H1 (cell line): Measurements from ENCODE around the gene MRTFB. TPM values are rescaled to one million over a fixed set of nuclear protein-coding genes. Genes with fewer than 3 reads are reported as not detected.

ENCODE experiments used
- CTCF ChIA-PET: fragments of 300-600 bp; sonication (Branson Sonifier 250); formaldehyde crosslinking; loops from one replicate; lab custom pipeline; 2021; ENCODE audit not compliant: partially characterized antibody; lab: Charles Lee
- POLR2A ChIA-PET: fragments of 300-600 bp; sonication (Branson Sonifier 250); formaldehyde crosslinking; loops from one replicate; lab custom pipeline; 2021; ENCODE audit warnings: inconsistent platforms; ENCODE audit not compliant: partially characterized antibody; lab: Charles Lee
- DNase-seq, 2 experiments: peaks; one replicate each; pipeline versions ENCODE4 v3.0.0 to v3.0.0-alpha.2; 2010 to 2022; ENCODE audit warnings: low spot score in 2 of 2, low read depth in 1 of 2, mixed read lengths in 1 of 2
- FAIRE-seq: peaks from 2 replicates; lab custom pipeline; 2011; peaks lifted over from hg19 to GRCh38; lab: Jason Lieb, UNC
- H2AFZ ChIP-seq: 2 replicates; pipeline ENCODE4 v1.8.1; 2012; ENCODE audit warnings: low read length, inconsistent platforms
- H2AK5ac ChIP-seq: 2 replicates; pipeline ENCODE4 v1.6.1; 2013; ENCODE audit warnings: low read depth, low read length
- H2BK120ac ChIP-seq: replicated peaks from 2 replicates; pipeline ENCODE3; 2013; ENCODE audit warnings: low read depth, low read length, inconsistent platforms
- H2BK12ac ChIP-seq: 2 replicates; pipeline ENCODE4 v1.6.1; 2013; ENCODE audit warnings: low read depth, low read length
- H2BK15ac ChIP-seq: 2 replicates; pipeline ENCODE4 v1.6.1; 2013; ENCODE audit warnings: low read length
- H2BK20ac ChIP-seq: 2 replicates; pipeline ENCODE4 v1.6.1; 2013; ENCODE audit warnings: low read length
- H2BK5ac ChIP-seq: 2 replicates; pipeline ENCODE4 v1.6.1; 2013; ENCODE audit warnings: low read depth, low read length
- H3K14ac ChIP-seq: 2 replicates; pipeline ENCODE4 v1.6.1; 2013; ENCODE audit warnings: inconsistent platforms; ENCODE audit not compliant: insufficient read length
- H3K18ac ChIP-seq: 2 replicates; pipeline ENCODE4 v1.6.1; 2013; ENCODE audit warnings: low read length; ENCODE audit errors: extremely low read depth
- H3K23ac ChIP-seq: 2 replicates; pipeline ENCODE4 v1.6.1; 2013; ENCODE audit warnings: inconsistent platforms; ENCODE audit not compliant: insufficient read length
- H3K23me2 ChIP-seq: 2 replicates; pipeline ENCODE4 v1.6.1; 2013; ENCODE audit warnings: low read depth, low read length
- H3K27ac ChIP-seq: 2 replicates; pipeline ENCODE4 v1.6.1; 2011; ENCODE audit warnings: low read depth, low read length, inconsistent platforms
- H3K27me3 ChIP-seq, 4 experiments: replicated peaks in 1 of 4; 1 replicate in 1 of 4; 2 replicates in 3 of 4; pipeline versions ENCODE4 v1.6.1 to v1.8.1; 2011 to 2013; ENCODE audit warnings: low read length in 3 of 4, mild to moderate bottlenecking in 3 of 4, inconsistent platforms in 2 of 4, mixed read lengths in 2 of 4, moderate library complexity in 1 of 4; ENCODE audit not compliant: control insufficient read depth in 3 of 4, insufficient read depth in 3 of 4; ENCODE audit errors: extremely low read depth in 1 of 4
- H3K36me3 ChIP-seq, 4 experiments: 2 replicates each; pipeline versions ENCODE4 v1.6.1 to v1.8.1; 2011 to 2013; ENCODE audit warnings: mild to moderate bottlenecking in 4 of 4, low read length in 3 of 4, moderate library complexity in 2 of 4, control low read depth in 1 of 4, inconsistent platforms in 1 of 4; ENCODE audit not compliant: insufficient read depth in 4 of 4, control insufficient read depth in 2 of 4
- H3K4ac ChIP-seq: replicated peaks from 2 replicates; pipeline ENCODE3; 2013; ENCODE audit warnings: low read length, low read depth, mixed read lengths, inconsistent platforms; ENCODE audit not compliant: insufficient read length
- H3K4me1 ChIP-seq, 4 experiments: replicated peaks in 1 of 4; 1 replicate in 1 of 4; 2 replicates in 3 of 4; pipeline versions ENCODE4 v1.6.1 to v1.8.1; 2011 to 2013; ENCODE audit warnings: low read length in 3 of 4, inconsistent platforms in 2 of 4, mixed read lengths in 1 of 4; ENCODE audit not compliant: insufficient read depth in 4 of 4, control insufficient read depth in 3 of 4
- H3K4me2 ChIP-seq, 2 experiments: 2 replicates each; pipeline versions ENCODE4 v1.6.1 to v1.8.1; 2011 to 2013; ENCODE audit warnings: low read depth in 2 of 2, low read length in 2 of 2, control low read depth in 1 of 2, inconsistent platforms in 1 of 2, mild to moderate bottlenecking in 1 of 2; ENCODE audit not compliant: insufficient read depth in 1 of 2
- H3K4me3 ChIP-seq, 4 experiments: fragments of 200-600, 300-600 bp in 1 of 4; sonication (generic), shearing (Covaris generic), sonication (Bioruptor Twin) in 1 of 4; 2 replicates each; pipeline versions ENCODE4 v1.5.1 to v1.8.1; 2011 to 2016; ENCODE audit warnings: low read length in 4 of 4, low read depth in 3 of 4, control low read depth in 2 of 4, inconsistent platforms in 2 of 4, mild to moderate bottlenecking in 2 of 4, mixed read lengths in 1 of 4, moderate library complexity in 1 of 4; ENCODE audit not compliant: insufficient read depth in 2 of 4; ENCODE audit errors: extremely low read depth in 1 of 4
- H3K56ac ChIP-seq: replicated peaks from 2 replicates; pipeline ENCODE3; 2013; ENCODE audit warnings: low read depth, mild to moderate bottlenecking, mixed read lengths, low read length, inconsistent platforms; ENCODE audit not compliant: insufficient read length
- H3K79me1 ChIP-seq: 2 replicates; pipeline ENCODE4 v1.6.1; 2013; ENCODE audit warnings: low read depth, low read length, control low read depth
- H3K79me2 ChIP-seq, 2 experiments: 2 replicates each; pipeline versions ENCODE4 v1.6.1 to v1.8.1; 2012 to 2013; ENCODE audit warnings: low read length in 2 of 2, mild to moderate bottlenecking in 2 of 2, inconsistent platforms in 1 of 2; ENCODE audit not compliant: insufficient read depth in 2 of 2, control insufficient read depth in 1 of 2
- H3K9ac ChIP-seq, 4 experiments: replicated peaks in 1 of 4; 1 replicate in 1 of 4; 2 replicates in 3 of 4; pipeline versions ENCODE4 v1.6.1 to v1.8.1; 2011 to 2013; ENCODE audit warnings: low read depth in 3 of 4, low read length in 3 of 4, control low read depth in 2 of 4, mild to moderate bottlenecking in 2 of 4, moderate library complexity in 2 of 4, inconsistent platforms in 1 of 4; ENCODE audit errors: extremely low read depth in 1 of 4
- H3K9me3 ChIP-seq, 2 experiments: 2 replicates each; pipeline versions ENCODE4 v1.6.1 to v1.8.1; 2012 to 2013; ENCODE audit warnings: mild to moderate bottlenecking in 2 of 2, moderate library complexity in 2 of 2, control low read depth in 1 of 2, inconsistent platforms in 1 of 2, low read depth in 1 of 2, low read length in 1 of 2, mixed read lengths in 1 of 2; ENCODE audit not compliant: insufficient read depth in 2 of 2
- H4K20me1 ChIP-seq, 2 experiments: replicated peaks in 1 of 2; 2 replicates each; pipeline versions ENCODE3 to v1.8.1; 2011 to 2013; ENCODE audit warnings: inconsistent platforms in 2 of 2, low read length in 2 of 2, mild to moderate bottlenecking in 1 of 2; ENCODE audit not compliant: insufficient read depth in 2 of 2, control insufficient read depth in 1 of 2
- H4K5ac ChIP-seq: 2 replicates; pipeline ENCODE4 v1.6.1; 2013; ENCODE audit warnings: low read length, low read depth, mixed read lengths, inconsistent platforms; ENCODE audit not compliant: insufficient read length
- H4K8ac ChIP-seq: 2 replicates; pipeline ENCODE4 v1.8.0; 2013; ENCODE audit warnings: mild to moderate bottlenecking, moderate library complexity, low read length, inconsistent platforms; ENCODE audit not compliant: insufficient read depth; ENCODE audit errors: extremely low read depth
- H4K91ac ChIP-seq: replicated peaks from 2 replicates; pipeline ENCODE3; 2013; ENCODE audit warnings: low read length, mixed read lengths, inconsistent platforms; ENCODE audit not compliant: insufficient read length
- ASH2L ChIP-seq: fragments of 200-600, 300-600 bp; sonication (generic); IDR thresholded peaks from one replicate; pipeline ENCODE4 v1.7.1; 2017; ENCODE audit warnings: low read length
- BCL11A ChIP-seq, 2 experiments: IDR thresholded peaks; one replicate each; pipeline ENCODE4 v1.6.1; 2011; ENCODE audit warnings: low read depth in 2 of 2, low read length in 2 of 2, mild to moderate bottlenecking in 2 of 2
- BRCA1 ChIP-seq: IDR thresholded peaks from 2 replicates; pipeline ENCODE4 v1.6.1; 2012; ENCODE audit warnings: low read depth, low read length, improper control_type of control experiment
- CBX8 ChIP-seq: fragments of 300-800, 300-1000 bp; sonication (generic); IDR thresholded peaks from 2 replicates; pipeline ENCODE4 v1.7.1; 2016; ENCODE audit warnings: low read depth, low read length, borderline replicate concordance
- HDAC2 ChIP-seq, 2 experiments: fragments of 300-600 bp in 1 of 2; sonication (generic) in 1 of 2; IDR thresholded peaks; 2 replicates each; pipeline ENCODE4 v1.6.1; 2011 to 2012; ENCODE audit warnings: low read depth in 2 of 2, low read length in 2 of 2, mild to moderate bottlenecking in 2 of 2, moderate library complexity in 2 of 2, borderline replicate concordance in 1 of 2, inconsistent platforms in 1 of 2
- JUND ChIP-seq: IDR thresholded peaks from 2 replicates; pipeline ENCODE4 v1.6.1; 2011; ENCODE audit warnings: mild to moderate bottlenecking, improper control_type of control experiment, low read length
- PHF8 ChIP-seq: fragments of 200-600 bp; sonication (generic); conservative IDR thresholded peaks from 2 replicates; pipeline ENCODE4 v1.7.1; 2012; ENCODE audit warnings: low read depth, mild to moderate bottlenecking, inconsistent platforms, low read length, moderate library complexity
- RAD21 ChIP-seq, 2 experiments: IDR thresholded peaks in 1 of 2; conservative IDR thresholded peaks in 1 of 2; 2 replicates each; pipeline ENCODE4 v1.6.1; 2011; ENCODE audit warnings: low read depth in 2 of 2, low read length in 2 of 2, improper control_type of control experiment in 1 of 2, inconsistent platforms in 1 of 2, mild to moderate bottlenecking in 1 of 2, moderate library complexity in 1 of 2
- SAP30 ChIP-seq: fragments of 300-600 bp; sonication (generic); IDR thresholded peaks from 2 replicates; pipeline ENCODE4 v1.7.1; 2012; ENCODE audit warnings: low read length, moderate library complexity, mild to moderate bottlenecking, inconsistent platforms; ENCODE audit not compliant: insufficient read depth, insufficient replicate concordance
- SP1 ChIP-seq: IDR thresholded peaks from 2 replicates; pipeline ENCODE4 v1.6.1; 2011; ENCODE audit warnings: low read depth, low read length
- TAF7 ChIP-seq: optimal IDR thresholded peaks from 2 replicates; pipeline ENCODE3; 2011; ENCODE audit warnings: low read depth, mild to moderate bottlenecking, inconsistent platforms, low read length, moderate library complexity, borderline replicate concordance
- TCF12 ChIP-seq: IDR thresholded peaks from 2 replicates; pipeline ENCODE4 v1.6.1; 2011; ENCODE audit warnings: low read depth, mild to moderate bottlenecking, low read length
- ZNF274 ChIP-seq: IDR thresholded peaks from 2 replicates; pipeline ENCODE4 v1.7.0; 2012; ENCODE audit warnings: low read length, borderline replicate concordance; ENCODE audit errors: extremely low read depth
- WGBS, 2 experiments: shearing (Covaris generic) in 1 of 2; methylation state at CpG; one replicate each; pipeline versions ENCODE4 v1.1.6 to v1.1.7; 2013 to 2015; ENCODE audit warnings: low lambda C conversion rate in 2 of 2, mixed read lengths in 2 of 2, inconsistent platforms in 1 of 2, low coverage in 1 of 2, missing lambda C conversion rate in 1 of 2; ENCODE audit not compliant: insufficient replicate concordance in 2 of 2, insufficient coverage in 1 of 2, insufficient read length in 1 of 2; ENCODE audit errors: extremely low coverage in 1 of 2, missing lambda C conversion rate in 1 of 2; 5-methylcytosine and 5-hydroxymethylcytosine counted together
- polyA plus RNA-seq, 7 experiments: library from polyadenylated mRNA; depleted of rRNA in 3 of 7; stranded (reverse) in 5 of 7; unstranded in 2 of 7; fragments of >200 nt in 5 of 7; fragments of 200-250 nt in 2 of 7; gene quantifications; 1 replicate in 5 of 7; 2 replicates in 1 of 7; 4 replicates in 1 of 7; pipeline versions ENCODE4 v1.2.1 to v1.2.3, GENCODE V29; 2011 to 2013; ENCODE audit warnings: missing spikeins in 2 of 7, mixed read lengths in 2 of 7
- total RNA-seq: library from RNA; stranded (reverse); fragmentation: NEBNext Ultra II Directional; extraction: Animal tissue kit (Norgen Biotek cat#: 25700); gene quantifications from 2 replicates; pipeline ENCODE4 v1.2.1, GENCODE V29; 2021

Gene MRTFB
- total and polyA plus RNA-seq, 2 of the 8 experiments (the other 6 are each of a cell fraction or from before 2014, with no cell fraction given) = 13.5 to 34.9 TPM

DNA sequence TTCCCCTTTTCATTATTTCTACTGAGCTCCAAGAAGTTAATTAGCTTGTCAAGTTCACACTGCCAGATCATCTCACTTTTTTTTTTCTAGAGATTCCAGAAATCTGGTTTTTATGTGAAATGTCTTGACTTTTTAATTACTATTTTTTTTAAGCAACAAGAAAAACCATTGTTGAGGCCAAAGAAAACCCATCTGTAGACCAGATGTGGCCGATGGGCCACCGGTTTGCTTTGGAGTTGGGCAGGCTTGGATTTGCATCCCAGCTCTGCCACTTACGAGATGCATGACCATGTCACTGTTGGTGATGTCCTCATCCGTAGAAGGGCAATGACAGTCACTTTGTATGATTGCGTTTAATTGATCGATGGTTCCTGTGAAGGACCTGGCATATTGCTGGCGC lies 34.2 kb upstream of the MRTFB start:
- H4K5ac ChIP-seq = no peak overlapping the region
- no peaks in the 10 kb centered on the region for H3K79me1 ChIP-seq
- ChIA-PET CTCF (interaction anchor here (0.6 to 2.5 kb wide), 3 partner anchors 18 to 68 kb away, joined by 3 to 8 read pairs (median 3); no protein-coding TSS in a partner anchor), POLR2A (interaction anchor here (1.6 kb wide), 1 partner anchor 13 kb away, joined by 3 read pairs; no protein-coding TSS in a partner anchor)
- H3K9ac ChIP-seq = no peak overlapping the region
- no peak overlapping the region for H3K4me2 ChIP-seq
- H3K4me3 ChIP-seq = no peak overlapping the region
- H2AK5ac ChIP-seq = no peak overlapping the region
- H2BK120ac ChIP-seq = no peak overlapping the region
- H2BK20ac ChIP-seq = no peak overlapping the region
- H4K91ac ChIP-seq = no peak overlapping the region
- no peaks in the 10 kb centered on the region for H3K27me3 ChIP-seq
- H3K23ac ChIP-seq = no peak overlapping the region
- no peak overlapping the region for H3K18ac ChIP-seq
- no peak overlapping the region for H3K27ac ChIP-seq
- H2BK12ac ChIP-seq = no peak overlapping the region
- no peaks in the 10 kb centered on the region for H3K79me2 ChIP-seq
- 95% methylated on average over 7 of the region's 7 CpGs; no CpG with 5 or more reads in 1 of the 2 experiments for WGBS, 2 experiments
- H3K56ac ChIP-seq = no peak overlapping the region
- no peak overlapping the region for H3K4ac ChIP-seq
- no peak overlapping the region for H4K8ac ChIP-seq
- FAIRE-seq (no peak), DNase-seq (no peak)
- H3K23me2 ChIP-seq = no peaks in the 10 kb centered on the region
- H4K20me1 ChIP-seq = no peaks in the 10 kb centered on the region
- no peaks in the 10 kb centered on the region for H3K36me3 ChIP-seq
- H2BK5ac ChIP-seq = no peak overlapping the region
- no peaks in the 10 kb centered on the region for H3K9me3 ChIP-seq
- H3K4me1 ChIP-seq = no peaks in the 10 kb centered on the region
- no peak overlapping the region for H3K14ac ChIP-seq
- no peak overlapping the region for H2BK15ac ChIP-seq
- H2AFZ ChIP-seq = no peak overlapping the region
- TF ChIP-seq CBX8 (no peak), TAF7 (no peak), ZNF274 (no peak), RAD21 (IDR thresholded peaks at IDR 0.05 in 1 of 2, conservative IDR thresholded peaks at IDR 0.05 in 1 of 2; ENCODE audit: low read depth in 2 of 2, low read length in 2 of 2) (no peak), ASH2L (no peak), SP1 (no peak), TCF12 (no peak), PHF8 (no peak), BCL11A (IDR thresholded peaks at IDR 0.05; ENCODE audit: low read depth in 2 of 2, low read length in 2 of 2) (no peak), JUND (no peak), BRCA1 (no peak), HDAC2 (IDR thresholded peaks at IDR 0.05; ENCODE audit: borderline replicate concordance in 1 of 2, low read depth in 2 of 2, low read length in 2 of 2) (no peak), SAP30 (no peak)
